Inferior parietal cortex (tissue), 1 donor: ENCODE data around the gene ZNF385B.

ENCODE experiments used
- DNase-seq: peaks from one replicate; pipeline ENCODE4 v3.0.0-alpha.2; 2016; ENCODE audit errors: extremely low spot score

ZNF385B gene

GRCh38 chr2:179444056-179444455, 417.4 kb downstream of the ZNF385B start:
- no peak for DNase-seq

DNA sequence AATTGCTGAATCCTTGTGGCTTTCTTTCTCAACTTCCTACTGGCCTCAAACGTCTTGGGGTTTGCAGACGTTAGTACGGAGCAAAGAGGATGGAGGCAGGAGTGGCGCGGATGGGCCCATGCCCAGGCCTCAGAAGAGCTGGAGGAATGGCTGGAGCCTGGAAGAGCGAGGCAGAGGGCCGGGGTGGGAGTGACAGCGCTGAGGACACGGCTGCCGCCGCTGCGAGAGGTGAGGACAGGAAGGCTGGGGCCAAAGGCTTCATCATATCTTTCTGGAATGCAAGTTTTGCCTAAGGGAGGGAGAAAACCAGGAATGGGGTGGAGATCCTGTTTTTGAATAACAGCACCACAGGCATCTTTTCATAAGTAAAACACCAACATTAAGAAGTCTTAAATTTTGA, 418.2 kb downstream of the ZNF385B start:
- no peak for DNase-seq

- no peak for DNase-seq
Observed at GRCh38 chr2:179442206-179442605, 419.2 kb downstream of the ZNF385B start.

DNA sequence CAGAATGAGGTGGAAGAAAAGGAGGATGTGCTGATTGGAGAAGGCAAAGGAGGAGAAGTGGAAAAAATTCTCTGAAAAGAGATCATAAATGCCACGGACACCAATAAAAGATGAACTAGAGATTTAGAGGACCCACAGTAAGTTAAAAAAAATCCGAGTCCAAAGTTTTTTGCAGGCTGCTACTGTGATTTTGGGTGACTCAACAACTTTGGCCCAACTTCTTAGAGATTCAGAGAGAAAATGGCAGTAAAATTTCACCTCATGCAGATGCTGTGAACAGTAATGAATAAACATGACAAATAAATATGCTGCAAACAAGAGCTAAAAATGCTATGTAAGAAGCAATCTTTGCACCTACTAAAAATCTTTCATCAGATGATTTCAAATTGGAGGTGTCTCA, 419.9 kb downstream of the ZNF385B start:
- no peak for DNase-seq

GRCh38 chr2:179440642-179441251, 420.7 kb downstream of the ZNF385B start:
- peak; percentile 80 for DNase-seq

DNA sequence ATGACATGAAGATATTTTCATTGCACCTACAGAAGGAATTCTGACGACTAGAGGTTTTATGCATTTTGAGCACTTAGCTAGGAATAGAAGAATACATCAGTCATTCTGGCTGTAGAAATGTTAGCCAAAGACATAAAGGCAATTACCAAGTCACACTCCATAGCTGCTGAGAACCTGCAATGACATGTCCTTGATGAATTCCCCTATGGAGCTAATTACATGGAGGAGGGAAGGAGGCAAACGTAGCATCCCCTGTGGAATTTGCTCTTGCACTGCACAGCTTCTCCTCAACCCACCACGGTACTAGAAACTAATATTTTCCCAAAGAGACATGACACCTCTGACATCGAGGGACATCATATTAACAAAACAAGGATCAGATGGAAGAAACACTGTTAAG, 422.8 kb downstream of the ZNF385B start:
- DNase-seq, result no peak

- DNase-seq, result no peak
Observed at GRCh38 chr2:179437430-179437829, 424.0 kb downstream of the ZNF385B start.

DNA sequence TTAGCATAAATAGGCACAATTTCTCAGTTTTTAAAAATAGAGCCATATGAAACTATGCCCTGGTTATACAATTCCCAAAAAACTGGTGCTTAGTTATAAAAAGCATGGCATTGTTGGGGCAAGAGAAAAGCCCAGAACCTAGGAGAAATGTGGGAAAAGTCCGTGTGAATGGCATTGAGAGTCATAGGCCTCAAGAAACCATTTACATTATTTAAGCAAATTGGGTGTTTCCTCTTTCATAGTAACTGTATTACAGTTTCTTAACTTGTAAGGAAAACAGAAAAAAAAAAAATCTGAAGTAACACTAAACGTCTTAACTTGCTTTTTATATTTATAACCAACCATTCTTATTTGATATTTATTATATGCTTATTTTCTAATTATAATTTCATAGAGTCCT, 425.8 kb downstream of the ZNF385B start:
- no peak for DNase-seq

- DNase-seq, result no peak
Observed at GRCh38 chr2:179435000-179435399, 426.4 kb downstream of the ZNF385B start.

- DNase-seq, result no peak
Observed at GRCh38 chr2:179434357-179434756, 427.1 kb downstream of the ZNF385B start.

- DNase-seq, result no peak
Observed at GRCh38 chr2:179432751-179433150, 428.7 kb downstream of the ZNF385B start.

DNA sequence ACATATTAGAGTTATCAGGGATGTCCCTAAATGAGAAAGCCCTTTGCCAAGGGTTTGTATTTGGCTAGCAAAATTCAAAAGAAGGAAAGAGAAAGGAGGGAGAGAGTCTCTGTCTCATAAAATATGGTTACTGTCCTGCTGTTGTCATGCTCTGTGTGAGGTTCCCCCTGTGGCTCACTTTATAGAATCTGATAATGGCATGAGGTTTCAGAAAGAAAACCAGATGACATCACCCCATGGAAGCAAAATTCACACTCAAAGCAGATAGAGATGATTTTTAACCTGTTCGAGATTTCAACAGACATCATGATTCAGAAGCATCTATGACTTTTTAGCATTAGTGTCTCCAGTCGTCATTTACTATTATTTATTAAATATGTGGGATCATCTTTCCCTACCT, 431.8 kb downstream of the ZNF385B start:
- no peak for DNase-seq

GRCh38 chr2:179429060-179429471, 432.3 kb downstream of the ZNF385B start:
- no peak for DNase-seq

DNA sequence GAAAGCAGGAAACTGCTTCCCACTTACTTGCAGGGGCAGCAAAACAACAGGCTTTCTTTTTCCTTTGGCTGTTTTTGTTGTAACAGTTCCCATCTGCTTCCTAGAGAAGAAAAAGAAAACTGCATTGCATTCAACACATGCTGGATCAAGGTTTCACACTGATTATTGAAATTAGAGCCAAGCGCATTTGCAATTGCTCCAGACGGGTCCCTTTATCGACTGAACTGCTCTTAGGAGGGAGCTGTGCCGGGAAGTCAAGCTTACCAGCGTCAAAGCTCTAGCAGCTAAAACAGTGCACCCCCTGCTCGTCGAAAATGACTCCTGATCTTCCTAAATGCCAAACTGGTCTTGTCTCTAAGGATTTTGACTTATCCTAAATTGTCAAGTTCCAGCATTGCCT, 432.8 kb downstream of the ZNF385B start:
- no peak for DNase-seq

- DNase-seq, result no peak
Observed at GRCh38 chr2:179427065-179427464, 434.3 kb downstream of the ZNF385B start.

GRCh38 chr2:179424571-179424970, 436.8 kb downstream of the ZNF385B start:
- no peak for DNase-seq

DNA sequence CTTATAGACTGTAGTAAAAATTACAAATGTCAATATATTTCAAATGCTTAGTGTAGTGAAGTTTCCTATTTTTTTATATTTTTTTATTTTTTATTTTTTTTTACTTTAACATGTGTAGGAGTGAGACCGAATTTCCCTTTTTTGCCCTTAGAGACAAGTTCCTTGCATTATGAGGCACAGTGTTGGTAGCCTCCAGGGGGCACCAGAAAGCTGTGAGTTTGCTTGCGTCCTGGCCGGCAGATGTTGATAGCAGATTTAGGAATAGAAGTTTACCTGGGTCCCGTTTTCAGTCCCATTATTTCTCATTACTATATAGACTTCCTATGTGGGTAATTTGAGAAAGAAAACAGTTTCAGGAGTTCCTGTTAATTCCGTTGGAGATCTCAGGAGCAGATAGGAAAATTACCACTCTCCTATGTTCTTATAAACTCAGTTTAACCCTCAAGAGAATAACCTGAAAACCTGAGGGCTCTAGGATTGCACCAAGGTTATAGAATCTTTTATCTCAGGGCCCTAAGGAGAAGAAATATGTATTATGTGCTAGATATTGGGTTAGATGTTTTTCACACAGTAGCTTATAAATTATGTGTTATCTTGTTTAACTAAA, 439.3 kb downstream of the ZNF385B start:
- DNase-seq, result peak; percentile 69

GRCh38 chr2:179417436-179417949, 443.9 kb downstream of the ZNF385B start:
- DNase-seq, result no peak

DNA sequence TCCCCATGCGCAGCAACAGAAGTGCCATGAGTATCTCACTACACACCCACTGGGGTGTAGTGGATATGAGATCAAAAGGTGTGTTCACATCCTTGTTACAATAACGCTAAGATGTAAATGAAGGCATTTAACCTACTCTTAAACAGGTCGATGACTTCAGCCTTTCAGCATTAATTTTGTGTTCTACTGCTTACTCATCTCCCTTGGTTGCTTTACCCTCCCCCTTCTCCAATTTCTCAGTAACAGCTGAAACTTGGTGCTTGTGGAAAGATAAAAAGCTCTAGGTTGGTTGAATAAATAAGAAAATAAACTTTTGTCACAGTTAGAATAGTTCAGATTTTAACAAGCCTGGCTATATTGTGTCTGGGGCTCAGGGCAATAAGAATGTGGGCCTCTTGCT, 449.3 kb downstream of the ZNF385B start:
- DNase-seq, result no peak

GRCh38 chr2:179410552-179411356, 450.7 kb downstream of the ZNF385B start:
- DNase-seq, result peak; percentile 84

DNA sequence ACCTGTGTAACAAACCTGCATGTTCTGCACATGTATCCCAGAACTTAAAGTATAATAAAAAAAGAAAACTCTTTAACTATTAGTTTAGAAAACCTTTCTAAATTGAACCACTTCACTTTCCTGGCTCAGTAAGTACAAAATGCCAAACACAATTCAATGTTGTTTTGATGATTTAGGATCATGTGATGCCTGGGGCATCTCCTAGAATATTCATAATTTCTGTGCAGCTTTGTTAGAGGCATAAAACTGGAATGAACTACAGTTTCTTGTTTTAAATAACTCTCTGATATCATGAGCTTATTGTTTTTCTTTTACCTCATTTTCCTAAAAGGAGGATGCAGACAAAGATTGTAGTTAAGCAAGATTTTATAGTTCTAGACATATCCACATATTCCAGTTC, 457.8 kb downstream of the ZNF385B start:
- DNase-seq, result no peak

- DNase-seq, result no peak
Observed at GRCh38 chr2:179393481-179393880, 467.9 kb downstream of the ZNF385B start.
